ENCODE results near the gene ZNF280B.

ZNF280B gene, protein sequence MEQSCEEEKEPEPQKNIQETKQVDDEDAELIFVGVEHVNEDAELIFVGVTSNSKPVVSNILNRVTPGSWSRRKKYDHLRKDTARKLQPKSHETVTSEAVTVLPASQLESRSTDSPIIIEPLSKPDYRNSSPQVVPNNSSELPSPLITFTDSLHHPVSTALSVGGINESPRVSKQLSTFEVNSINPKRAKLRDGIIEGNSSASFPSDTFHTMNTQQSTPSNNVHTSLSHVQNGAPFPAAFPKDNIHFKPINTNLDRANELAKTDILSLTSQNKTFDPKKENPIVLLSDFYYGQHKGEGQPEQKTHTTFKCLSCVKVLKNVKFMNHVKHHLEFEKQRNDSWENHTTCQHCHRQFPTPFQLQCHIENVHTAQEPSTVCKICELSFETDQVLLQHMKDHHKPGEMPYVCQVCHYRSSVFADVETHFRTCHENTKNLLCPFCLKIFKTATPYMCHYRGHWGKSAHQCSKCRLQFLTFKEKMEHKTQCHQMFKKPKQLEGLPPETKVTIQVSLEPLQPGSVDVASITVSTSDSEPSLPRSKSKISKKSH

DNA sequence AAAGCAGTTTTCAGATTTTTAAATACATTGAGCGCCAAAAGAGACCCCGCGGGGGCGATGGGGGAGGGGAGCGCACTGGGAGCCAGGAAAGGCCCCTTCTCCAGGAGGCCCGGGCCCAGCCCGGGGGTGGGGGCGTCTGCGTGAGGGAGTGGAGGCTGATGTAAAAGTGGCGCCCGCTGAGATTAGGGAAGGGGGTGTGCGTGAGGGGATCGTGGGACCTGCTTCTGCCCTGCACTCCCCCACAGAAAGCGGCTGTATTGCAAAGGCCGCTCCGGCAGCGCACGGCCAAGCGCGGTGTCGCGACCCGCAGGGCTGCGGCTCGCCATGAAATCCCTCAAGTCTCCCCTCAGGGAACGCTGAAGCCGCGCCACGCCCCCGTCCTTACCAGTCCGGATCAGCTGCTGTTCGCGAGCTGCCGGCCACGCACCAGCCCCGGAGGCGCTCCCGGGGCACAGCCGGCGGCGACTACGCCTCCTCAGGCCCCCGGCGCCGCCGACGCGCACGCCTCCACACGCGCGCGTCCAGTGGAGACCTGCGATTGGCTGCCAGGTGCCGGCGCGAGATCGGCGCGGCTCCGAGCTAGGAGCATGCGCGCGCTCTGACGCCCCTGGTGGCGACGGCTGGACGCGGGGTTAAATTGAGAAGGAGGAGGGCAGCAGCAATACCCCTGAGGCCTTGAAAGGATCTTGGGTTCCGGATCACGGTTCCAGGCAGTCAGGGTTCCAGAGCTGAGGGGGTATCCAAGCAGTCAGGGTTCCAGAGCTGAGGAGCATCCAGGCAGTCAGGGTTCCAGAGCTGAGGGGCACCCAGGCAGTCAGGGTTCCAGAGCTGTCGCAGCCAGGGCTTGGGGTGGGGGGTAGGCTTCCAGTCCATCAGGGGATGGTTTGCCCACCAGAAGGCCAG, at the start of gene ZNF280B:
TSS of gene ZNF280B (minus strand) at position 469 of the 903 bp plus-strand sequence. CDS start 19,344 bp downstream, outside the sequence.
- peak; percentile 97 for ATAC-seq
- Mint-ChIP-seq H3K27me3 (no peaks in the 10 kb centered on the region), H3K9me3 (peaks cover 11% of the 10 kb centered on the region), H3K4me3 (peak within 1 kb of the TSS; percentile 82), H3K36me3 (peaks cover 22% of the 10 kb centered on the region), H3K27ac (peak within 1 kb of the TSS; percentile 54), H3K4me1 (peaks cover 22% of the 10 kb centered on the region)

DNA sequence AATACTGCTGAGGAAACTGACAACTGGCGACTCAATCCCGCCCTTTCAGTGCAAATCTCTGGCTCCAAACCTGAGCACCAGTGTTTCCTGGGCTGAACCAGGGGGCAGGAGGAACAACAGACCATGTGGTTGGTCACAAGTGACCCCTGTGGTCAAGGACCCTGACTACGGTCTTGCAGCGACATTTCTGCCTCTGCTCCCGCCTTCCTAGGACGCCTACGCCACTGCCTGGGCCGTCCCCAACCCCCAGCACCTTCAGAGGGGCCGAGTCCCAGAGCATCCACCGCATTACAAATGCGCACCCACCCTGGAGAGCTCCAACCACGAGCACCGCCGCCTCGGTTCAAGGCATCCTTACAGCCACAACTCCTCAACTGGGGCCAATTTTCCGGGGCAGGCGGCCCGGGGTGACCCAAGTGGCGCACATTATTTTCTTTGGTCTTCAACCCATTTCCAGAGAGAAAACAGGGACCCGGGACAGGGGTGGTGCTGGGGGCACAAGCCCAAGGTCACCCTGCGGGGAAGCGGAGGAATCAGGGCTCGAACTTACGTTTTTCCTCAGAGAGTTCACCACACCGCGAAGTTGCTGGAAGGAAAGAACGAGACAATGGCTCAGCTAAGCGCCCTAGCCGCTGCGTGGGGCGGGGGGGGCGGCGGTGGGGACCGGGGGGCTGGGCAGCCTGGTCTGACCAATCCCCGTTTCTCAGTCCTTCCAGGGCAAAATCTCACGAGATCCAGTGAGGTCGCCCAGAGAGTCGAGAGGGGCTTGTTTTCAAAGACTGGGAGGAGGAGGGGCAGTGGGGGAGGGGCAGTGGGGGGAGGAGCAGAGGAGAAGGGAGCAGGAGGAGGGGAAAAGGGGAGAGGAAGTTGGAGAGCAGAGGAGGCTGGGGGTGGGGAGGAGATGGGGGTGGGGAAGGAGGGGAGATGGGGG, 48.7 kb upstream of the ZNF280B start:
- no peaks in the 10 kb centered on the region for H3K27me3 Mint-ChIP-seq
- H3K27ac Mint-ChIP-seq, result no peak overlapping the region

DNA sequence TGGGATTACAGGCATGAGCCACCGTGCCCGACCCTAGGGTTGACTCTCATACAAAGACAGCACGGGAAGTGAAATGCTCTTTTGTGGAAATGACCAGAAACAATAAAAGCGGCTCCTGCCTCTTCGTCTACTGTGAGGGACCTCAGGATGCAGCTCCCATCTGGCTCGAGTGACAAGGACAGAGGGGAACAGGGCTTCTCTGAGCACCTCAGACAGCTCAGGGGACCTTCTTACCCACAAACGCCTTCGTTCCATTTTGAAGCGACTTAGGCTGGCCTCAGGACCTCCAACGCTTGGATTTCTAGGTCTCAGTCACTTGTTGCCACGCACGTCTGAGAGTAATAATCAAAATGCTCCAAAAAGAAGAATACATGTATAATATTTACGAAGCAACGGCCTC, 48.0 kb upstream of the ZNF280B start:
- H3K4me1 Mint-ChIP-seq, result peaks cover 33% of the 10 kb centered on the region
- H3K9me3 Mint-ChIP-seq, result no peaks in the 10 kb centered on the region
- H3K27ac Mint-ChIP-seq, result no peak overlapping the region
- no peak for ATAC-seq
- no peaks in the 10 kb centered on the region for H3K36me3 Mint-ChIP-seq
- H3K27me3 Mint-ChIP-seq, result no peaks in the 10 kb centered on the region
- no peak overlapping the region for H3K4me3 Mint-ChIP-seq

More for the DNA sequence above, 48.7 kb upstream of the ZNF280B start:
- Mint-ChIP-seq H3K4me3 (no peak overlapping the region), H3K9me3 (no peaks in the 10 kb centered on the region), H3K36me3 (no peaks in the 10 kb centered on the region), H3K4me1 (peaks cover 33% of the 10 kb centered on the region)
- no peak for ATAC-seq

DNA sequence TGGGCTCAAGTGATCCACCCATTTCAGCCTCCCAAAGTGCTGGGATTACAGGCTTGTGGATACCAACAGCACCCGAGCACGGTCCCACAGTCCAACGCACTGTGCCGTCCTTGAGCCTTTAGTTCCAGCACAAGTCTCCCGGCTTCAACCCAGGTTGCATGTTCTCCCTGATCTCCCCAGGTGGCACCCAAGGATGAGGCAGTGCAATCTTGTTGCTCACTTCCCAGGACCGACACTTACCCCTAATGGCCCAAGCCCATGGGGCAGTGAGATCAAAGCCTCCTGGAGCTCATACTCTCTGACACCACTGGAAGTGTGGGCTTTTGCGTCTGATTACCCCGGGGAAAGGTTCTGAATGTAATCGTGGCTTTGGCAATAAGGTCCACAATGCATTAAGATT, 47.1 kb upstream of the ZNF280B start:
- Mint-ChIP-seq H3K9me3 (no peaks in the 10 kb centered on the region), H3K27me3 (no peaks in the 10 kb centered on the region), H3K4me1 (peaks cover 33% of the 10 kb centered on the region), H3K36me3 (no peaks in the 10 kb centered on the region), H3K27ac (no peak overlapping the region), H3K4me3 (no peak overlapping the region)
- ATAC-seq, result no peak

DNA sequence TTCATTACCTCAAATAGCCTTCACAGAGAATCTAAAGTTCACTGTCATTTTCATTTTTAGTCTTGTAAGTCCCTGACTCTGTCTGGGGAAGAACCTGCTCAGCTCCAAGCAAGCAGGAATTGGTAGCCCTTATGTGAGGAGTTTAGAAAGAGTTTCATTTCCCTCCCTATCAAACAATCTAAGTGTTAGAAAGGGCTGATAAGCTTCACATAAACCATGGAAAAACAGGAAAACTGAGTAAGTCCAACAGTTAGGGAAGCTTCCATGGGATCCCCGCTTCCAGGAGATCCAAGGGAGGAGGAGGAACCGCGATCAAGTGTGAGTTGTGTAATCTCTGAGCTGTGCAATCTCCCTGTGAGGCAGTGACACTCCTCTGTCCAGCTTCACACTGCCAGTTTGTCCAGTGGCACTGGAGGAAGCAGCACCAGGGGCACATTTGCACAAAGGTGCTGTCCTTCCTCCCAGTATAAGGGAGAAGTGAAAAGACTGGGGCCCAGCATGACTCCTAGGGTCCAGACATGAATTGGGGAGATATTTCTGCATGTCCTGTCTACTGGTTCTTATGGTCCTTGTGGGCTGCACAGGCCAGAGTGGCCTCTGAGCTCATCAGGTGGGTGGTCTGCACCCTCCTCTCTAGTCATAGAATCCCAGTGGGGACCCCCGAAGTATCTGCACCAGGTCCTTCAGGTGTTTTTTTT, 46.2 kb upstream of the ZNF280B start:
- no peaks in the 10 kb centered on the region for H3K9me3 Mint-ChIP-seq
- H3K4me3 Mint-ChIP-seq, result no peak overlapping the region
- no peaks in the 10 kb centered on the region for H3K27me3 Mint-ChIP-seq
- H3K36me3 Mint-ChIP-seq, result no peaks in the 10 kb centered on the region
- peak; percentile 62 for ATAC-seq
- H3K27ac Mint-ChIP-seq, result peak overlapping the region; percentile 53
- peaks cover 30% of the 10 kb centered on the region for H3K4me1 Mint-ChIP-seq

DNA sequence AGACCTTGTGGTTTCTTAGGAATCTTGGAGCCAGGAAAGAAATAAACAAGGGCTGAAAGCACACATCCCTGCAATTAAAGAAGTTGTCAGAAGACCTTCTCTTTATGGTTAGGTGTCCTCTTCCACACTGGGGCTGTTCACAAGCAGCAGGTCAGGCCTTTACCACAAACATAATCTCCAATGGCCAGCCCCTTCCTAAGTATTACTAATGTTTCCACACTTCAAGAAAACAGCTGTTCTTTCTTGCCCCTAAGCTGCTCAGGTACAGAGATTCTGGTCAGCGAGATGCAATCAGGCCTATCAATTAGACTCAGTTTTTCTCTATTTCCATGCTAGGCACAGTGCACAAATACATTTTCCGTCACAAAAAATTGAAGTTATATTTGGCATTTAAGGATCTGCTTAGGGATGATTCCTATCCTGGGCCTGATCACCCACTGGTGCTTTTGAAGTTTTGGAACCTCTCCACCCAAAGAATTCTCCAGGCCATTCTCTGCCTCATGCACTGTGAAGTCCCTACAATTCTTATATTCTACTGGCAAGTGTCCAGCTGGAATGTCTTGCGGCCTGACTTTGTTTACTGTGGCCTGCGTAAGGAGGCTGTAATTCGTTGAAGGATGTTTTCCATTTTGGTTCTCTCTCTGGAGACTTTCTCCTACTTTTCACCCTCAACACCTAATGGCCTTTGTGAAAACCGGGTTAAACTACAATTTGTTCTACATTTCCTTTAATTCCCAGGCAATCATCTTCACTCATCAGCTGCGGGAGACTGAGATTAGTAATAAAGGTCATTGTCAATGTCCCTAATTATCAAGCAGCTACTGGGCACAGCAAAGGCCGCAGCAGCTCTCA, 45.4 kb upstream of the ZNF280B start:
- Mint-ChIP-seq H3K27ac (peak overlapping the region; percentile 53), H3K9me3 (no peaks in the 10 kb centered on the region), H3K4me3 (no peak overlapping the region), H3K27me3 (no peaks in the 10 kb centered on the region), H3K36me3 (no peaks in the 10 kb centered on the region), H3K4me1 (peaks cover 22% of the 10 kb centered on the region)
- ATAC-seq, result no peak

DNA sequence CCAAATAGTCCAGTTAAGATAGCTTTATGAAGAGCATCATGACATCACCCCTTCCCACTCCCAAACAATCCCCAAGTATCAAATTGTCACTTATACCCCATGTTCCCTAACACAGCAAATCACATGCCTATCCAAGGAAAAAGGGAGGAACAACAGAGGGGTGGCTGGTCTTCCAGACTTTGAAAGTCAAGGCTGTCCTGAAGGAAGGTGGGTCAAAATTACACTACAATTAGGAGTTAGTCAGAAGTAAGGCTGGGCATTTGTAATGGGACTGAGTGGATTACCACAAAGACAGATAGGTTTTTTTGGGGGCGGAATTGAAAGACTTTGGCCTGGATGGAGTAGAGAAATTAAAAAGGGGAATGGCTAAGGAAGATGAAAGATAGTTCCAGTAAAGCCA, 44.6 kb upstream of the ZNF280B start:
- Mint-ChIP-seq H3K27me3 (no peaks in the 10 kb centered on the region), H3K4me1 (peaks cover 19% of the 10 kb centered on the region), H3K9me3 (no peaks in the 10 kb centered on the region), H3K4me3 (no peak overlapping the region), H3K36me3 (no peaks in the 10 kb centered on the region), H3K27ac (no peak overlapping the region)
- ATAC-seq, result no peak

DNA sequence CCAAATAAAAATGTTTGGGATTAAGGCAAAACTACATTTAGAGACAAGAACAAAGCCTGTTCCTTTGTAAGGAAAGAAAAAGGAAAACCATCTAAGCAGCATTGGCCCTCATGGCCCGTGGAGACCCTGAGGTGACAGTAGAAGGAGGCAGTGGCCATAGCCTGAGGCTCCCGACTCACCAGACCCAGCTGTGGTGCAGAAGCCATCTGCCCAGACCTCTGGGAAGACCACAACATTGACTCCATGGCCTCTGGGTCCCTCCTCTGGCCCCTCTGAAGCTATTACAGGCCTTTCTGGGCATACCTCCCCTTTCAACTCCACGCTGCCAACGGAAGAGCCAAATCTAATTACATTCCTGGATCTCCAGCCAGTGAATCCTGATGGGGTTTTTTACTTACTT, 44.1 kb upstream of the ZNF280B start:
- Mint-ChIP-seq H3K27ac (no peak overlapping the region), H3K27me3 (no peaks in the 10 kb centered on the region)
- ATAC-seq, result no peak

DNA sequence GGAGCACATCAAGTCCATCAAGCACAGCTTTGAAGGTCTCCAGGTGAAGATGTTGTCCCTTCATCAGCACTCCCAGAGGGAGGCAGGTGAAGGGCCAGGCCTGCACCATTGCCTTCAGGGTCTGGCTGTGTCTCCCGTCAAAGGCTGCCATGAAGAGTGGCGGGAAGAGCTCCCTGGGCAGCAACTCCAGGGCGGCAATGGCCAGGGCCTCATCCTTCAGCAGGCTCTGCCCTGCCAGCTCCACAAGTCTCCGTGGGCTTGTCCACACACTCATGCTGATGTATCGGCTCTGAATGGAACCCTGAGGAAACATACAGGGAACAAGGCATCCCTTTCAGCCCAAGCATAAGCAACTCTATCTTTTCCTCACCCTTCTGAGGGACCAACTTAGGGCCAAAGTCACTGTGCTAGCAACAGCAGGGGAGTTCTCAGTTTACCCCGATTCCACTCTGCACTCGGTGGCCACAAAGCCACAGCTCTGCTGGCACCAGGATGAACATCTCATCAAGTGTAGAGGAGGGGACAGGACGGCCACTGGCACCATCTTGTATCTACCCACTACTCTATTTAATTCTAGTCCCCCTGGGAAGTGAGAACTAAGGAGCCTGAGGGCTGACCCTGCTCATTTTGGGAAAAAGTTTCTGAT, 42.4 kb upstream of the ZNF280B start:
- H3K36me3 Mint-ChIP-seq, result no peaks in the 10 kb centered on the region
- peaks cover 19% of the 10 kb centered on the region for H3K4me1 Mint-ChIP-seq

More for the DNA sequence above, 44.1 kb upstream of the ZNF280B start:
- H3K4me1 Mint-ChIP-seq, result peaks cover 19% of the 10 kb centered on the region
- H3K9me3 Mint-ChIP-seq, result no peaks in the 10 kb centered on the region
- H3K4me3 Mint-ChIP-seq, result no peak overlapping the region
- no peaks in the 10 kb centered on the region for H3K36me3 Mint-ChIP-seq

DNA sequence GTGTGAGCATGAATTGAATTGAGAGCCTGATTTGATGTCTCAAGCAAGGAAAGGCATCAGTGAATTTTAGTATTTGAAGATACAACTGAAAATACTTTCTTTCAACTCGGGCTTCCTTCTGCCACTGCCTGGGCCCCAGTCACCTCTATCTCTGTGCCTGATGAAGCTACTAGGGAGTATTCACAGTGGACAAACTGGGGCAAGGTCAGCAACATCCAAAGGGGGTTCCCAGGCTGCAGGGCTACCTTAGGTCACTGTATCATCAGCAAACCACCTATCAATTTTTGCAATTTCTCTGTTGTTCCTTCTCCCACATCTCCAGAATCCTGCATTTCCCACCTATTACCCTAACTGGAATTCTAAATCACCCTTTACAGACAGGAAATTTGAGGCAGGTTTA, 40.4 kb upstream of the ZNF280B start:
- Mint-ChIP-seq H3K9me3 (no peaks in the 10 kb centered on the region), H3K27ac (no peak overlapping the region), H3K36me3 (no peaks in the 10 kb centered on the region)

More for the DNA sequence above, 42.4 kb upstream of the ZNF280B start:
- no peaks in the 10 kb centered on the region for H3K9me3 Mint-ChIP-seq
- H3K27me3 Mint-ChIP-seq, result no peaks in the 10 kb centered on the region
- no peak overlapping the region for H3K4me3 Mint-ChIP-seq
- no peak overlapping the region for H3K27ac Mint-ChIP-seq
- ATAC-seq, result no peak

DNA sequence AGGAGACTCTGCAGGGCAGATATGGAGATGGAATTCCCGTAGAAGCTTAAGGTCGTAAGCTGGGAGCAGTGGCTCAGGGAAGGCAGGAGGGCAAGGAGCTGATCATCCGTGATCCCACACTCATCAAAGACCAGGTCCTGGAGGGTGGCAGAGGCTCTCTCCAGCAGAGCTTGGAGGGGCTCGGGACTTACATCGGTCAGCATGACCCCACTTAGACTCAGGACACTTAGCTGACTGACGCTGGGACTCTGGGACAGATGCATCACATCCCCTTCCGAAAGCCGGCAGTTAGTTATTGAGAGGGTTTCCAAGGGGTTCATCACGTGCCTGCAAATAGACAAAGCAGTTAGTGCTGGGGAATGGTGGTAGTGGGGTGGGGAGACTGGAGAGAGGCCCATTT, 39.8 kb upstream of the ZNF280B start:
- H3K4me3 Mint-ChIP-seq, result no peak overlapping the region
- H3K9me3 Mint-ChIP-seq, result no peaks in the 10 kb centered on the region
- ATAC-seq, result no peak
- H3K36me3 Mint-ChIP-seq, result no peaks in the 10 kb centered on the region
- peaks cover 8% of the 10 kb centered on the region for H3K4me1 Mint-ChIP-seq
- H3K27me3 Mint-ChIP-seq, result peaks cover 2% of the 10 kb centered on the region
- no peak overlapping the region for H3K27ac Mint-ChIP-seq

More for the DNA sequence above, 40.4 kb upstream of the ZNF280B start:
- Mint-ChIP-seq H3K4me1 (peaks cover 10% of the 10 kb centered on the region), H3K4me3 (no peak overlapping the region), H3K27me3 (no peaks in the 10 kb centered on the region)
- no peak for ATAC-seq

DNA sequence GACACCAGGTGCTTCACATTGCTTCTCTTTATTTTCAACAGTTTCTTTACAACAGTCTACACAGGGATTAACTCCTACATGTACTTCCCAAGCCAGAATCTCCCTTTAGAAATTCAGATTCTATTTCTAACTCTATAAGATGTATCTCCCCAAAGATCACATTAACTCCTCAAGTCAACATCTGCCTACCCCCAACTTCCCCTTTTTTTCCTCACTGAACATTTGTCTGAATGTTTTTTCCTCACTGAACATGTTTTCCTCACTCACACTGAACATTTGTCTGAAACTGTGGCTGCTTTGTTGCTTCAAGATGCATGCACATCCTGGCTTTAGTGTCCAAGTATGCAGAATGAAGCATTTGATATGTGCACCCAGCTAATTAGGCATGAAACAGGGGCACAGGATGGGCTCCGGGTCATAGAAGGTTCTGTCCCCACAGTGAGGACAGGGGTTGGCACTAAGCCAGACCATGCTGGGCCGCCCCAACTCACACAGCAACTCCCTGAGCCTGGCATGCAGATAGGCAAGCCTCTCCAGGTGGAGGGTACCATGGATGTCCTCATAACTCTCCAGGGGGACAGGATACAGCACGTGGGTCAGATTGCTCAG, 39.3 kb upstream of the ZNF280B start:
- Mint-ChIP-seq H3K36me3 (no peaks in the 10 kb centered on the region), H3K4me1 (peaks cover 3% of the 10 kb centered on the region)

DNA sequence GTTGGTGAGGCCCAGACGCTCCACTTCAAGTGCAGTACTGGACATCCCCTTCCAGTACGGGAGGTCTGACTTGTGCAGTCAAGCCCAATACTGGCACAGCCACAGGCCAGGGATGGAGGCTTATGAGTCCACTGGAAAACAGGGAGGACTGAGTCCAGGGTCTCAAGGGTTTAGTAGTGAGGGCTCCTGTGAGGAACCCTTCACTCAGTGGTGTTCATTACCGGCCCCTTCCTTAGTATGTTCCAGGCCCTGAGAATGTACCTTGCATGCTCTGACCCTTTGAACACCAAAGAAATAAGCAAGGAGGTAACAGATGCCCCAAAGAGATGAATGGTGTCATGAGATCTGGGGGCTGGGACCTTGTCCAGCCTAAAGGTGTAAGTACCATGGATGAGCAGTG, 38.7 kb upstream of the ZNF280B start:
- no peak overlapping the region for H3K4me3 Mint-ChIP-seq
- peaks cover 13% of the 10 kb centered on the region for H3K27me3 Mint-ChIP-seq
- H3K4me1 Mint-ChIP-seq, result no peaks in the 10 kb centered on the region
- H3K9me3 Mint-ChIP-seq, result no peaks in the 10 kb centered on the region
- no peak for ATAC-seq
- H3K27ac Mint-ChIP-seq, result no peak overlapping the region
- H3K36me3 Mint-ChIP-seq, result no peaks in the 10 kb centered on the region

More for the DNA sequence above, 39.3 kb upstream of the ZNF280B start:
- Mint-ChIP-seq H3K27ac (no peak overlapping the region), H3K4me3 (no peak overlapping the region), H3K9me3 (no peaks in the 10 kb centered on the region), H3K27me3 (peaks cover 7% of the 10 kb centered on the region)
- ATAC-seq, result no peak

All from stimulated activated memory B cell treated with anti-CD40 and anti-IgM and Interleukin-4, amounts not matched to agents 10 μg/mL and 1 μg/mL and 100 μg/mL, for 72 hours (primary cell).